Measurements from ENCODE around the gene BIVM. TPM values are rescaled to one million over a fixed set of nuclear protein-coding genes. Genes with fewer than 3 reads are reported as not detected.

Gene BIVM
- total and polyA plus RNA-seq, 12 donors = 6.1 to 32.9 (median 15.9) TPM

DNA sequence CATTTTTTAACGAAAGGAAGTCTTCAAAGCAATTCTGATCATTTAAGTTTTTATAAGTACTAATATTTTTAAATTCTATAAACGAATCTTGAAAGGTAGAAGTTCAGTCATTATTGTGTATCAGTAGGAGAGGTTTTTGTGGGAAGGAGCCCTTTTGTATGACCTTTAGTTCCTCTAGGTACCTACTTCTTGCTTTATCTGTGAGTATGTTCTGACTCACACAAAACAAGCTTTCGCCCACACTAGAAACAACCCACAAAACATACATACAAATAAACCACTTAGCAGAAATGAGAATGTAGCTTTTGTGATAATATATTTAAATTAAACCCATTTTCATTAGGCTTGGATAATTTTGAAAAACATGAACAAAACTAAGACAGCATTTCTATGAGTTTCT, 74.7 kb downstream of the BIVM start:
- intact Hi-C loops (cut with DNase I) = no loop called here
- H3K27me3 ChIP-seq = no peaks in the 10 kb centered on the region
- no peaks in the 10 kb centered on the region for H3K9me3 ChIP-seq (replicated peaks in 1 of 3)
- WGBS, 4 donors = 41 to 47% (median 44%) methylated on average over 3 of the region's 3 CpGs
- no peak for TF ChIP-seq POLR2A (IDR thresholded peaks at IDR 0.05)
- TF ChIP-seq, protein P1, sequence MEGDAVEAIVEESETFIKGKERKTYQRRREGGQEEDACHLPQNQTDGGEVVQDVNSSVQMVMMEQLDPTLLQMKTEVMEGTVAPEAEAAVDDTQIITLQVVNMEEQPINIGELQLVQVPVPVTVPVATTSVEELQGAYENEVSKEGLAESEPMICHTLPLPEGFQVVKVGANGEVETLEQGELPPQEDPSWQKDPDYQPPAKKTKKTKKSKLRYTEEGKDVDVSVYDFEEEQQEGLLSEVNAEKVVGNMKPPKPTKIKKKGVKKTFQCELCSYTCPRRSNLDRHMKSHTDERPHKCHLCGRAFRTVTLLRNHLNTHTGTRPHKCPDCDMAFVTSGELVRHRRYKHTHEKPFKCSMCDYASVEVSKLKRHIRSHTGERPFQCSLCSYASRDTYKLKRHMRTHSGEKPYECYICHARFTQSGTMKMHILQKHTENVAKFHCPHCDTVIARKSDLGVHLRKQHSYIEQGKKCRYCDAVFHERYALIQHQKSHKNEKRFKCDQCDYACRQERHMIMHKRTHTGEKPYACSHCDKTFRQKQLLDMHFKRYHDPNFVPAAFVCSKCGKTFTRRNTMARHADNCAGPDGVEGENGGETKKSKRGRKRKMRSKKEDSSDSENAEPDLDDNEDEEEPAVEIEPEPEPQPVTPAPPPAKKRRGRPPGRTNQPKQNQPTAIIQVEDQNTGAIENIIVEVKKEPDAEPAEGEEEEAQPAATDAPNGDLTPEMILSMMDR (IDR thresholded peaks at IDR 0.05) = no peak
- DNase-seq = no peak
- no peak overlapping the region for H3K27ac ChIP-seq
- H3K36me3 ChIP-seq (replicated peaks in 1 of 2) = peaks cover 0 to 54% of the 10 kb centered on the region in 2 donors
- no peak overlapping the region for H3K4me3 ChIP-seq
- H3K4me1 ChIP-seq (replicated peaks in 1 of 2) = peaks cover 13 to 19% of the 10 kb centered on the region in 2 donors

DNA sequence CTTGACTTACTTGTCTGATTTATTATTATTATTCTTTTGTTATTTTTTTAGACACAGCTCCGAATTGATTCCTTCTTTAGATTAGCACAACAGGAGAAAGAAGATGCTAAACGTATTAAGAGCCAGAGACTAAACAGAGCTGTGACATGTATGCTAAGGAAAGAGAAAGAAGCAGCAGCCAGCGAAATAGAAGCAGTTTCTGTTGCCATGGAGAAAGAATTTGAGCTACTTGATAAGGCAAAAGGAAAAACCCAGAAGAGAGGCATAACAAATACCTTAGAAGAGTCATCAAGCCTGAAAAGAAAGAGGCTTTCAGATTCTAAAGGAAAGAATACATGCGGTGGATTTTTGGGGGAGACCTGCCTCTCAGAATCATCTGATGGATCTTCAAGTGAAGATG, 76.3 kb downstream of the BIVM start:
- intact Hi-C loops (cut with DNase I) = no loop called here
- H3K27me3 ChIP-seq = no peaks in the 10 kb centered on the region
- H3K4me3 ChIP-seq = no peak overlapping the region
- WGBS, 4 donors = 84 to 86% (median 86%) methylated on average over 4 of the region's 4 CpGs
- TF ChIP-seq, protein P1 (IDR thresholded peaks at IDR 0.05) = no peak
- no peak for TF ChIP-seq POLR2A (IDR thresholded peaks at IDR 0.05)
- no peak for DNase-seq
- peaks cover 5 to 9% of the 10 kb centered on the region in 2 donors for H3K4me1 ChIP-seq (replicated peaks in 1 of 2)
- peaks cover 0 to 50% of the 10 kb centered on the region in 2 donors for H3K36me3 ChIP-seq (replicated peaks in 1 of 2)
- no peak overlapping the region for H3K27ac ChIP-seq
- H3K9me3 ChIP-seq (replicated peaks in 1 of 3) = no peaks in the 10 kb centered on the region

DNA sequence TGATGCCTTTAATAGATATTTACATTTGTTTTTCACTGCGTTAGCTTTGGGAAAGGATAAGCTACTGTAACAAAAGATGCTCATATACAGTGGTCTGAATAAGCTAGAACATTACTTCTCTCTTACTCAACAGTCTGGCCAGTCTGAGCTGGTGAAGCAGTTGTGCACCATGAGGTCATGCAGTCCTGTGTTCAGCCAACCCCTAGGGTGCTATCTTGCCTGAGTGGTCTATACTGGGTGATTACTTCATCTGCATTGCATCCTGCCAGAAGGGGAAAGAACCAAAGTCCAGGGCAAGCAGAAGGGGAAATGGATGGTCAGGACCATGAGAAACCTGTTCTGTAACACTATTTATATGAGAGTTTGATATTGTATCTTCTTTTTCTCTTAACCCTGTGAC, 78.4 kb downstream of the BIVM start:
- intact Hi-C loops (cut with DNase I) = no loop called here
- Histone ChIP-seq H3K4me3 (no peak overlapping the region), H3K27ac (no peak overlapping the region), H3K27me3 (no peaks in the 10 kb centered on the region), H3K36me3 (replicated peaks in 1 of 2) (peaks cover 0 to 44% of the 10 kb centered on the region in 2 donors), H3K4me1 (replicated peaks in 1 of 2) (no peaks in the 10 kb centered on the region), H3K9me3 (replicated peaks in 1 of 3) (no peaks in the 10 kb centered on the region)
- 86 to 97% (median 94%) methylated on average over 1 of the region's 1 CpG for WGBS, 4 donors
- no peak for DNase-seq
- TF ChIP-seq, protein P1 (IDR thresholded peaks at IDR 0.05) = no peak
- no peak for TF ChIP-seq POLR2A (IDR thresholded peaks at IDR 0.05)

DNA sequence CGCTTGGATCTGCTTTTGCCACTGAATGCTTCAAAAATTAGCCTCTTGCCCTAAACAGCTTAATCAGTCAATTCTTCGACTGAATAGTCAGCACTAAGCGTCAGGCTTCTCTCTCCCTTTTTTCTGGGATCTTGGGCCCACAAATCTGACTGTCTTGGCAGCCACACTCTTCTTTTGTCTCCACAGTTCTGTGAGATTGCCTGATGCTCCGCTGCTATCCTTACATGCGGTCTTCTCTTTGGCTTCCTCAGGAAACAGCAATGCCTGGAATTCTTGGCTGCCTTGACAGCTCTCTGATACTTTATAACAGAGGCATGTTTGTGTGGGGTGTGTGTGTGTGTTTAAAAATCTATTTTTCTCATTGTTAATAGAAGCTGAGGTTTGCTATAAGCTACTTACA, 79.6 kb downstream of the BIVM start:
- no peaks in the 10 kb centered on the region for H3K27me3 ChIP-seq
- H3K9me3 ChIP-seq (replicated peaks in 1 of 3) = no peaks in the 10 kb centered on the region
- no peak overlapping the region for H3K27ac ChIP-seq
- H3K36me3 ChIP-seq (replicated peaks in 1 of 2) = peaks cover 0 to 32% of the 10 kb centered on the region in 2 donors
- WGBS, 4 donors = 69 to 79% (median 75%) methylated on average over 5 of the region's 5 CpGs
- intact Hi-C loops (cut with DNase I) = no loop called here
- no peak overlapping the region for H3K4me3 ChIP-seq
- TF ChIP-seq POLR2A (IDR thresholded peaks at IDR 0.05) = no peak
- TF ChIP-seq, protein P1 (IDR thresholded peaks at IDR 0.05) = no peak
- DNase-seq = no peak
- H3K4me1 ChIP-seq (replicated peaks in 1 of 2) = no peaks in the 10 kb centered on the region
